ENCODE results near the gene FTCD. TPM values are rescaled to one million over a fixed set of nuclear protein-coding genes. Genes with fewer than 3 reads are reported as not detected.

Gene FTCD
- total and polyA plus RNA-seq, 9 of the 15 experiments (the other 6 are each of a cell fraction or from before 2014, with no cell fraction given) = 0.11 to 1.6 (median 0.67) TPM; not detected in 5

- CTCF ChIA-PET (ENCODE audit: low intra/inter-chr PET ratio) = no interaction called here
- ATAC-seq (0 out of 3 replicates have a peak, but pooled peaks have one; percentile 8), FAIRE-seq (no peak), DNase-seq (ENCODE audit: extremely low read depth in 1 of 4, low spot score in 3 of 4) (no peak)
- H3K79me2 ChIP-seq (ENCODE audit: control insufficient read depth, insufficient read depth, low read length) = no peaks in the 10 kb centered on the region
- H4K20me1 ChIP-seq (replicated peaks; ENCODE audit: control insufficient read depth, insufficient read depth, low read length) = peaks cover 7% of the 10 kb centered on the region; the same call in 1 of the 2 replicates
- POLR2A ChIA-PET = interaction anchor here (0.7 to 1.4 kb wide), 5 partner anchors 12 to 194 kb away, joined by 3 to 8 read pairs (median 3); no protein-coding TSS in a partner anchor
- no peak overlapping the region for H3K4me2 ChIP-seq (ENCODE audit: insufficient read depth, low read length)
- no peak overlapping the region for H2AFZ ChIP-seq (ENCODE audit: low read depth, low read length)
- H3K9me1 ChIP-seq (ENCODE audit: control insufficient read depth, insufficient read depth, low read length) = no peaks in the 10 kb centered on the region
- BruUV-seq (replicated peaks) = no TSS peak
- TF ChIP-seq TAL1 (IDR thresholded peaks at IDR 0.05) = no peak
- TF ChIP-seq, protein P1, sequence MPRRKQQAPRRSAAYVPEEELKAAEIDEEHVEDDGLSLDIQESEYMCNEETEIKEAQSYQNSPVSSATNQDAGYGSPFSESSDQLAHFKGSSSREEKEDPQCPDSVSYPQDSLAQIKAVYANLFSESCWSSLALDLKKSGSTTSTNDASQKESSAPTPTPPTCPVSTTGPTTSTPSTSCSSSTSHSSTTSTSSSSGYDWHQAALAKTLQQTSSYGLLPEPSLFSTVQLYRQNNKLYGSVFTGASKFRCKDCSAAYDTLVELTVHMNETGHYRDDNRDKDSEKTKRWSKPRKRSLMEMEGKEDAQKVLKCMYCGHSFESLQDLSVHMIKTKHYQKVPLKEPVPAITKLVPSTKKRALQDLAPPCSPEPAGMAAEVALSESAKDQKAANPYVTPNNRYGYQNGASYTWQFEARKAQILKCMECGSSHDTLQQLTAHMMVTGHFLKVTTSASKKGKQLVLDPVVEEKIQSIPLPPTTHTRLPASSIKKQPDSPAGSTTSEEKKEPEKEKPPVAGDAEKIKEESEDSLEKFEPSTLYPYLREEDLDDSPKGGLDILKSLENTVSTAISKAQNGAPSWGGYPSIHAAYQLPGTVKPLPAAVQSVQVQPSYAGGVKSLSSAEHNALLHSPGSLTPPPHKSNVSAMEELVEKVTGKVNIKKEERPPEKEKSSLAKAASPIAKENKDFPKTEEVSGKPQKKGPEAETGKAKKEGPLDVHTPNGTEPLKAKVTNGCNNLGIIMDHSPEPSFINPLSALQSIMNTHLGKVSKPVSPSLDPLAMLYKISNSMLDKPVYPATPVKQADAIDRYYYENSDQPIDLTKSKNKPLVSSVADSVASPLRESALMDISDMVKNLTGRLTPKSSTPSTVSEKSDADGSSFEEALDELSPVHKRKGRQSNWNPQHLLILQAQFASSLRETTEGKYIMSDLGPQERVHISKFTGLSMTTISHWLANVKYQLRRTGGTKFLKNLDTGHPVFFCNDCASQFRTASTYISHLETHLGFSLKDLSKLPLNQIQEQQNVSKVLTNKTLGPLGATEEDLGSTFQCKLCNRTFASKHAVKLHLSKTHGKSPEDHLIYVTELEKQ (CRISPR knock-in tag; IDR thresholded peaks at IDR 0.05) = no peak
- no peak for TF ChIP-seq TEAD1 (CRISPR knock-in tag; IDR thresholded peaks at IDR 0.05)
- TF ChIP-seq ZNF431 (CRISPR knock-in tag; IDR thresholded peaks at IDR 0.05) = no peak
- TF ChIP-seq PCBP2 (IDR thresholded peaks at IDR 0.05; ENCODE audit: low read depth, low read length, poor library complexity, severe bottlenecking) = no peak
- no peak for TF ChIP-seq KAT7 (CRISPR knock-in tag; IDR thresholded peaks at IDR 0.05; ENCODE audit: borderline replicate concordance)
- TF ChIP-seq HINFP (tag; conservative IDR thresholded peaks at IDR 0.05; ENCODE audit: low read depth) = no peak
- TF ChIP-seq ZNF764 (CRISPR knock-in tag; IDR thresholded peaks at IDR 0.05; ENCODE audit: low read depth) = no peak
- TF ChIP-seq SIX5 (IDR thresholded peaks at IDR 0.05; ENCODE audit: borderline replicate concordance in 1 of 2, insufficient read depth in 1 of 2, low read depth in 1 of 2, low read length in 2 of 2) = no peak
- TF ChIP-seq FOSL1 (tag; conservative IDR thresholded peaks at IDR 0.05) = no peak
- no peak for TF ChIP-seq ILK (tag; IDR thresholded peaks at IDR 0.05; ENCODE audit: borderline replicate concordance, low read depth)
- TF ChIP-seq DIDO1 (tag; IDR thresholded peaks at IDR 0.05; ENCODE audit: low read depth) = no peak
- no peak overlapping the region for H3K27ac ChIP-seq (ENCODE audit: extremely low read depth, low read depth, low read length)
- H3K27me3 ChIP-seq (ENCODE audit: control insufficient read depth in 2 of 2, insufficient read depth in 2 of 2, low read length in 2 of 2) = peaks cover 46 to 78% of the 10 kb centered on the region in 2 experiments; a peak in 4 of 5 replicates
- H3K4me3 ChIP-seq = no peak overlapping the region
- H3K36me3 ChIP-seq (ENCODE audit: control insufficient read depth, insufficient read depth, low read length) = no peaks in the 10 kb centered on the region
- no peaks in the 10 kb centered on the region; the same call in 1 of the 2 replicates for H3K9me3 ChIP-seq (replicated peaks; ENCODE audit: control insufficient read depth, insufficient read depth, low read depth, low read length)
- in situ Hi-C loops (cut with MboI) (no loop called here), intact Hi-C loops (cut with micrococcal nuclease) (no loop called here)
- 15% methylated on average over 41 of the region's 45 CpGs for WGBS (ENCODE audit: insufficient coverage, low coverage, missing lambda C conversion rate)
- H3K9ac ChIP-seq (ENCODE audit: insufficient read depth in 1 of 2, low read depth in 2 of 2, low read length in 2 of 2) = no peak overlapping the region
- peaks cover 0 to 78% of the 10 kb centered on the region in 2 experiments; a peak in 2 of 5 replicates for H3K4me1 ChIP-seq (replicated peaks in 1 of 2; ENCODE audit: control insufficient read depth in 2 of 2, insufficient read depth in 2 of 2, low read length in 2 of 2)
These were observed 26.3 kb downstream of the FTCD start for GRCh38 chr21:46128933-46129571.
